Liver (tissue), 3 donors: Measurements from ENCODE around the gene LPP.
A peak's percentile ranks its signal among the peaks of the same experiment; 100 is the strongest.

Experiments
- FOXA1 ChIP-seq: IDR thresholded peaks from 2 replicates; pipeline ENCODE4 v1.6.1; 2016; ENCODE audit warnings: antibody characterized with exemption
- JUND ChIP-seq, 2 donors: IDR thresholded peaks; 2 replicates each; pipeline ENCODE4 v1.6.1; 2016; ENCODE audit warnings: antibody characterized with exemption in 2 of 2
- RAD21 ChIP-seq, 2 donors: IDR thresholded peaks; 2 replicates each; pipeline ENCODE4 v1.6.1; 2016; ENCODE audit warnings: antibody characterized with exemption in 2 of 2, mild to moderate bottlenecking in 2 of 2
- REST ChIP-seq: IDR thresholded peaks from 2 replicates; pipeline ENCODE4 v1.6.1; 2016; ENCODE audit warnings: antibody characterized with exemption, mild to moderate bottlenecking
- YY1 ChIP-seq: IDR thresholded peaks from 2 replicates; pipeline ENCODE4 v1.6.1; 2016; ENCODE audit warnings: antibody characterized with exemption, mild to moderate bottlenecking
- TF ChIP-seq, protein P1 (sequence below): fragments of 150-350 bp; IDR thresholded peaks from 2 replicates; pipeline ENCODE4 v1.5.1; 2017; ENCODE audit warnings: improper control_type of control experiment, low read depth, low read length; ENCODE audit not compliant: missing input control
- donor health status: healthy.
- donor health status: healthy.

DNA sequence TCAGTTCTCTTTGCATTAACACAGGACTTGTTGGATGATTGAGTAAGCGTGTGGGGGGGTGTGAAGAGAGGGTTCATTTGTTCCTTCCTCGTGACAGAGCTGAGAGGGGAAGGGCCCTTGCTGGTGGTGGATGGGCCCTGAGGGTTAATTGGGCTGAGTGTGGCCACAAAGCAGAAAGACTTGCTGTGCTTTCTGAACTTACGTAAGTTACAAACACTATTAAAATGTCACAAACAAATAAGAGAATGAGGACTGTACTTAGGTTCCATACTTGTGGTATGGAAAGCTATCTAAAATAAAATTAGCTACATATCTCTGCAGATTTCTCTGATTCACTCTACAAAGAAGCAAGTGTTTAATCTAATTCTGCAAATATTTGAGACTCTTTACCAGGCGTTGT is 231.3 kb downstream of the LPP start:
- TF ChIP-seq, protein P1, sequence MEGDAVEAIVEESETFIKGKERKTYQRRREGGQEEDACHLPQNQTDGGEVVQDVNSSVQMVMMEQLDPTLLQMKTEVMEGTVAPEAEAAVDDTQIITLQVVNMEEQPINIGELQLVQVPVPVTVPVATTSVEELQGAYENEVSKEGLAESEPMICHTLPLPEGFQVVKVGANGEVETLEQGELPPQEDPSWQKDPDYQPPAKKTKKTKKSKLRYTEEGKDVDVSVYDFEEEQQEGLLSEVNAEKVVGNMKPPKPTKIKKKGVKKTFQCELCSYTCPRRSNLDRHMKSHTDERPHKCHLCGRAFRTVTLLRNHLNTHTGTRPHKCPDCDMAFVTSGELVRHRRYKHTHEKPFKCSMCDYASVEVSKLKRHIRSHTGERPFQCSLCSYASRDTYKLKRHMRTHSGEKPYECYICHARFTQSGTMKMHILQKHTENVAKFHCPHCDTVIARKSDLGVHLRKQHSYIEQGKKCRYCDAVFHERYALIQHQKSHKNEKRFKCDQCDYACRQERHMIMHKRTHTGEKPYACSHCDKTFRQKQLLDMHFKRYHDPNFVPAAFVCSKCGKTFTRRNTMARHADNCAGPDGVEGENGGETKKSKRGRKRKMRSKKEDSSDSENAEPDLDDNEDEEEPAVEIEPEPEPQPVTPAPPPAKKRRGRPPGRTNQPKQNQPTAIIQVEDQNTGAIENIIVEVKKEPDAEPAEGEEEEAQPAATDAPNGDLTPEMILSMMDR: no peak
- no peak for TF ChIP-seq REST
- no peak for TF ChIP-seq JUND (IDR thresholded peaks at IDR 0.05)
- TF ChIP-seq FOXA1: no peak
- no peak for TF ChIP-seq YY1
- TF ChIP-seq RAD21 (IDR thresholded peaks at IDR 0.05): peak in 1 of 2 donors; percentile 6
